Stimulated activated CD4-positive, alpha-beta T cell treated with anti-CD3 and anti-CD28 coated beads, TNF-alpha, amount 100 ng/mL, for 24 hours (primary cell): ENCODE data around the gene ZNF365.
A peak's percentile ranks its signal among the peaks of the same experiment; 100 is the strongest.
"Not testable (repeated sequence)": the region's sequence is repeated elsewhere in the genome, so short reads cannot be mapped to it uniquely, and the experiment has no call there.

Experiments used
- DNase-seq, 3 experiments: peaks; one replicate each; pipeline ENCODE4 v3.0.0-alpha.2; 2020; ENCODE audit warnings: low read depth in 3 of 3

Gene ZNF365

GRCh38 chr10:62373995-62374861 lies at the start of gene ZNF365:
ZNF365 (plus strand) TSS chr10:62374369; CDS start chr10:62376194, 1,825 bp downstream.
- DNase-seq: peak in 2 of 3 experiments; percentile 14 to 37

GRCh38 chr10:62326176-62326575 lies 48.0 kb upstream of the ZNF365 start:
- no peak for DNase-seq

GRCh38 chr10:62327885-62328284 lies 46.3 kb upstream of the ZNF365 start:
- DNase-seq: no peak

GRCh38 chr10:62330213-62330612 lies 44.0 kb upstream of the ZNF365 start:
- no peak for DNase-seq

GRCh38 chr10:62332406-62332805 lies 41.8 kb upstream of the ZNF365 start:
- DNase-seq: no peak

- no peak for DNase-seq
These were observed 40.9 kb upstream of the ZNF365 start for GRCh38 chr10:62333135-62333889.

- DNase-seq: no peak
These were observed 40.0 kb upstream of the ZNF365 start for GRCh38 chr10:62333988-62334682.

- DNase-seq: no peak
These were observed 38.8 kb upstream of the ZNF365 start for GRCh38 chr10:62335326-62335725.

GRCh38 chr10:62336404-62336803 lies 37.8 kb upstream of the ZNF365 start:
- DNase-seq: no peak

GRCh38 chr10:62341419-62341818 lies 32.8 kb upstream of the ZNF365 start:
- DNase-seq: no peak

GRCh38 chr10:62343000-62343399 lies 31.2 kb upstream of the ZNF365 start:
- no peak for DNase-seq

- DNase-seq: no peak
These were observed 26.1 kb upstream of the ZNF365 start for GRCh38 chr10:62348029-62348428.

- DNase-seq: peak; percentile 7 to 42 (median 8)
These were observed 21.7 kb upstream of the ZNF365 start for GRCh38 chr10:62352356-62352970.

- DNase-seq: no peak
These were observed 19.3 kb upstream of the ZNF365 start for GRCh38 chr10:62354916-62355315.

GRCh38 chr10:62356447-62356846 lies 17.7 kb upstream of the ZNF365 start:
- no peak for DNase-seq

GRCh38 chr10:62358151-62358550 lies 16.0 kb upstream of the ZNF365 start:
- not testable (repeated sequence) for DNase-seq

GRCh38 chr10:62373639-62373994 lies 552 bp upstream of the ZNF365 start:
- no peak for DNase-seq

GRCh38 chr10:62374862-62375710 lies 917 bp downstream of the ZNF365 start:
- DNase-seq: no peak

GRCh38 chr10:62376071-62377025 lies 2.2 kb downstream of the ZNF365 start:
- DNase-seq: no peak

- no peak for DNase-seq
These were observed 2.9 kb downstream of the ZNF365 start for GRCh38 chr10:62377026-62377415.
